GM18873 (cell line): ENCODE measurements around the gene APOA4.

Source experiments
- ATAC-seq: cut with Tn5 transposase; IDR thresholded peaks from one replicate; pipeline ENCODE4 v1.9.1; 2021; ENCODE audit warnings: mild to moderate bottlenecking, moderate library complexity, moderate number of reproducible peaks; ENCODE audit not compliant: unreplicated experiment, low FRiP score

Gene APOA4

GRCh38 chr11:116831790-116832349, 8.8 kb upstream of the APOA4 start:
- no peak for ATAC-seq

- ATAC-seq = no peak
These were observed 7.2 kb upstream of the APOA4 start for GRCh38 chr11:116830184-116830912.

GRCh38 chr11:116829525-116830183, 6.5 kb upstream of the APOA4 start, which contains the start of gene APOC3:
Gene APOC3 (plus strand): TSS chr11:116829907. CDS start chr11:116830583, 676 bp downstream.
- ATAC-seq = no peak

- ATAC-seq = no peak
These were observed 5.8 kb upstream of the APOA4 start for GRCh38 chr11:116828632-116829524.

- ATAC-seq = no peak
These were observed 4.4 kb upstream of the APOA4 start for GRCh38 chr11:116827461-116827860.

GRCh38 chr11:116826751-116827431, 3.8 kb upstream of the APOA4 start:
- no peak for ATAC-seq

- ATAC-seq = no peak
These were observed 3.0 kb upstream of the APOA4 start for GRCh38 chr11:116825854-116826750.

- ATAC-seq = no peak
These were observed 2.3 kb upstream of the APOA4 start for GRCh38 chr11:116825434-116825833.

GRCh38 chr11:116822575-116822974, 529 bp downstream of the APOA4 start:
- ATAC-seq = no peak

GRCh38 chr11:116821050-116821918, 1.8 kb downstream of the APOA4 start:
- no peak for ATAC-seq

- no peak for ATAC-seq
These were observed 4.1 kb downstream of the APOA4 start for GRCh38 chr11:116819049-116819448.

- ATAC-seq = no peak
These were observed 8.6 kb downstream of the APOA4 start for GRCh38 chr11:116814502-116814901.

GRCh38 chr11:116813781-116814471, 9.2 kb downstream of the APOA4 start:
- ATAC-seq = no peak

- no peak for ATAC-seq
These were observed 9.9 kb downstream of the APOA4 start for GRCh38 chr11:116813170-116813569.

GRCh38 chr11:116812109-116812508, 11.0 kb downstream of the APOA4 start:
- no peak for ATAC-seq

GRCh38 chr11:116811194-116811593, 11.9 kb downstream of the APOA4 start:
- no peak for ATAC-seq

- no peak for ATAC-seq
These were observed 14.6 kb downstream of the APOA4 start for GRCh38 chr11:116808262-116809175.
